Body of pancreas (tissue), 4 donors: ENCODE results near the gene TPRA1. TPM values are rescaled to one million over a fixed set of nuclear protein-coding genes. Genes with fewer than 3 reads are reported as not detected.

ENCODE experiments used
- ATAC-seq: fragments of 150-250 bp; one replicate; pipeline ENCODE4 v1.9.1; 2016
- DNase-seq, 4 donors: peaks; one replicate each; pipeline ENCODE4 v3.0.0-alpha.2; 2019
- H3K27ac ChIP-seq, 4 donors: fragments of 200-600 bp; sonication (generic); 1 replicate in 3 of 4; 2 replicates in 1 of 4; pipeline versions ENCODE4 v1.5.1 to v1.6.1; 2016 to 2019; ENCODE audit warnings: mild to moderate bottlenecking in 1 of 4, mixed read lengths in 1 of 4, moderate library complexity in 1 of 4
- H3K27me3 ChIP-seq, 2 donors: fragments of 200-600 bp; sonication (generic); one replicate each; pipeline ENCODE4 v1.6.0; 2016; ENCODE audit warnings: mild to moderate bottlenecking in 1 of 2
- H3K36me3 ChIP-seq, 2 donors: fragments of 200-600 bp; sonication (generic); replicated peaks in 1 of 2; 2 replicates each; pipeline ENCODE4 v1.5.1; 2016; ENCODE audit warnings: low read depth in 2 of 2; ENCODE audit not compliant: insufficient read depth in 1 of 2
- H3K4me1 ChIP-seq: fragments of 200-600 bp; sonication (generic); one replicate; pipeline ENCODE4 v1.6.0; 2016
- H3K4me3 ChIP-seq, 2 donors: fragments of 200-600 bp; sonication (generic); 1 replicate in 1 of 2; 2 replicates in 1 of 2; pipeline ENCODE4 v1.5.1; 2016 to 2019
- H3K9me3 ChIP-seq, 3 donors: fragments of 200-600 bp; sonication (generic); 1 replicate in 2 of 3; 2 replicates in 1 of 3; pipeline ENCODE4 v1.5.1; 2016
- POLR2A ChIP-seq, 3 donors: fragments of 450-650 bp; IDR thresholded peaks; one replicate each; pipeline ENCODE4 v1.6.1; 2016; ENCODE audit warnings: antibody characterized with exemption in 3 of 3, mild to moderate bottlenecking in 2 of 3
- WGBS, 2 donors: methylation state at CpG; one replicate each; pipeline ENCODE4 v1.1.5; 2017; 5-methylcytosine and 5-hydroxymethylcytosine counted together
- intact Hi-C: fragments of 100-400 bp; cut with DNase I; formaldehyde crosslinking; loops from one replicate; pipeline ENCODE4 v1.15.1; 2023
- total RNA-seq, 2 donors: library from RNA; depleted of rRNA; stranded (reverse); fragments of >200 nt; gene quantifications; one replicate each; pipeline ENCODE4 v1.1.0, GENCODE V29; 2016
- TF ChIP-seq, protein P1 (sequence below), 7 experiments: fragments of 450-650 bp in 4 of 7; fragments of 200-600 bp in 3 of 7; sonication (generic) in 3 of 7; IDR thresholded peaks; one replicate each; pipeline ENCODE4 v1.5.1; 2016 to 2019; ENCODE audit warnings: antibody characterized with exemption in 7 of 7

TPRA1 gene
- total RNA-seq, 2 donors from 2014 or later, result 31.4 to 31.6 TPM

DNA sequence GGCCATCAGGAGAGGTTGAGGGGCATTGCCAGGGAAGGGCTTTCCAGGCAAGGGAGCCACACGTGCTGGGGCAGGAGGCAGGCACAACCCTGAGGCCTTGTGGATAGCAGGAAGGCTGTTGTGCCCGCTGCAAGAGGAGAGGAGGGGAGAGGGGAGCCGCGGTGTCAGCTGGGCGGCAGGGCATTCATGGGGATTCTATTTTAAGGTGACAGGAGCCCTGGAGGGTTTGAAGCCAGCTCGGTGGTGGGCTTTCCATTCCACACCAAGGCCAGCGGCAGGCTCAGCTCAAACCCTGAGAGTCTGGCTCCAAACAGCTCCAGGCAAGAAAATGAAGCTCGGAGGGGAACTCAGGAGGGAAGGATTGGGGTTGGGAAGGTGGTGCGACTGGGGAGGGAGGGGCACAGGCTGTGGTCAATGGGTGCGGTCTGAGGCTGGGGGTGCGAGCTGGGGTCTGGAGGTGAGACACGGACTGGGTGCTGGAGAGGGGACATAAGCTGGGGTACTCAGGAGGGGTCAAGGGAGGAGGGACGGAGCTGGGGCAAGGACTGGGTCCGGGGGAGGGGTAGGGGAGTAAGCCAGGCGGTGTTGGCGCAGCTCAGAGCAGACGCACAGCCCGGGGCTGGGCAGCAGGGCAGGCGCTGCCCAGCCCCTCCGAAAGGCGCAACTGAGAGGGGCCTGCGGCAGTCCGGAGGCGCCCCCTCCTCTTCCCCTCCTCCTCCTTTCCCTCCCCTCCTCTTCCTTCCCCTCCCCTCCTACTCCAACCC, 43.4 kb downstream of the TPRA1 start:
- 33 to 37% methylated on average over 24 of the region's 24 CpGs for WGBS, 2 donors
- H3K4me1 ChIP-seq, result peaks cover 16% of the 10 kb centered on the region
- no peaks in the 10 kb centered on the region for H3K9me3 ChIP-seq
- no peaks in the 10 kb centered on the region for H3K27me3 ChIP-seq
- intact Hi-C loops, result loop anchor here (10.0 kb wide), 1 partner anchor 862 kb away; no protein-coding TSS in a partner anchor
- peak overlapping the region in 1 of 4 donors; percentile 38 for H3K27ac ChIP-seq
- ATAC-seq (no peak), DNase-seq (no peak)
- TF ChIP-seq POLR2A (IDR thresholded peaks at IDR 0.05), result no peak
- TF ChIP-seq, protein P1, sequence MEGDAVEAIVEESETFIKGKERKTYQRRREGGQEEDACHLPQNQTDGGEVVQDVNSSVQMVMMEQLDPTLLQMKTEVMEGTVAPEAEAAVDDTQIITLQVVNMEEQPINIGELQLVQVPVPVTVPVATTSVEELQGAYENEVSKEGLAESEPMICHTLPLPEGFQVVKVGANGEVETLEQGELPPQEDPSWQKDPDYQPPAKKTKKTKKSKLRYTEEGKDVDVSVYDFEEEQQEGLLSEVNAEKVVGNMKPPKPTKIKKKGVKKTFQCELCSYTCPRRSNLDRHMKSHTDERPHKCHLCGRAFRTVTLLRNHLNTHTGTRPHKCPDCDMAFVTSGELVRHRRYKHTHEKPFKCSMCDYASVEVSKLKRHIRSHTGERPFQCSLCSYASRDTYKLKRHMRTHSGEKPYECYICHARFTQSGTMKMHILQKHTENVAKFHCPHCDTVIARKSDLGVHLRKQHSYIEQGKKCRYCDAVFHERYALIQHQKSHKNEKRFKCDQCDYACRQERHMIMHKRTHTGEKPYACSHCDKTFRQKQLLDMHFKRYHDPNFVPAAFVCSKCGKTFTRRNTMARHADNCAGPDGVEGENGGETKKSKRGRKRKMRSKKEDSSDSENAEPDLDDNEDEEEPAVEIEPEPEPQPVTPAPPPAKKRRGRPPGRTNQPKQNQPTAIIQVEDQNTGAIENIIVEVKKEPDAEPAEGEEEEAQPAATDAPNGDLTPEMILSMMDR (IDR thresholded peaks at IDR 0.05), result no peak
- H3K36me3 ChIP-seq, result no peaks in the 10 kb centered on the region
- peak overlapping the region in 1 of 2 donors; percentile 5 for H3K4me3 ChIP-seq

DNA sequence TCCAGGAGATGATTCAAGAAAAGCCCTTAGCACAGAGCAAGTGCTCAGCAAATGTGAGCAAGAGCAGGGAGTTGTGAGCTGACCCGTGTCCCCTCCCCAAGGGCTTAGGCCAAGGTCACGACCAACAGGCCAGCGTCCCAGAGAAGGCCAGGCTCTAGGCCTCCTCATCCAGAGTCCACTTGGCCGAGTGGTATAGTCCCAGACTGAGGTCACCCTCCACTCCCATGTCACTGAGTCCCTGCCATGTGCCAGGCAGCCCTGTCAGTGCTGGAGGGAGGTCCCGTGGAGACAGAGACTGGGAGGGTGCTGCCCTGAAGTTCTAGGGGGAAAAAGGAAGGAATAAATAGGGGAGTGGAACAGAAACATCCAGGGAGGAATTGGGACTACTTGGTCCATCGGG, 44.0 kb downstream of the TPRA1 start:
- no peak overlapping the region for H3K4me3 ChIP-seq
- peaks cover 18% of the 10 kb centered on the region for H3K4me1 ChIP-seq
- intact Hi-C loops, result loop anchor here (10.0 kb wide), 1 partner anchor 862 kb away; no protein-coding TSS in a partner anchor
- H3K36me3 ChIP-seq, result no peaks in the 10 kb centered on the region
- 58 to 74% methylated on average over 4 to 6 of the region's 6 CpGs for WGBS, 2 donors
- H3K27ac ChIP-seq, result no peak overlapping the region
- no peaks in the 10 kb centered on the region for H3K9me3 ChIP-seq
- no peak for ATAC-seq
- H3K27me3 ChIP-seq, result no peaks in the 10 kb centered on the region
- no peak for DNase-seq
- TF ChIP-seq, protein P1 (IDR thresholded peaks at IDR 0.05), result no peak
- TF ChIP-seq POLR2A (IDR thresholded peaks at IDR 0.05), result no peak

DNA sequence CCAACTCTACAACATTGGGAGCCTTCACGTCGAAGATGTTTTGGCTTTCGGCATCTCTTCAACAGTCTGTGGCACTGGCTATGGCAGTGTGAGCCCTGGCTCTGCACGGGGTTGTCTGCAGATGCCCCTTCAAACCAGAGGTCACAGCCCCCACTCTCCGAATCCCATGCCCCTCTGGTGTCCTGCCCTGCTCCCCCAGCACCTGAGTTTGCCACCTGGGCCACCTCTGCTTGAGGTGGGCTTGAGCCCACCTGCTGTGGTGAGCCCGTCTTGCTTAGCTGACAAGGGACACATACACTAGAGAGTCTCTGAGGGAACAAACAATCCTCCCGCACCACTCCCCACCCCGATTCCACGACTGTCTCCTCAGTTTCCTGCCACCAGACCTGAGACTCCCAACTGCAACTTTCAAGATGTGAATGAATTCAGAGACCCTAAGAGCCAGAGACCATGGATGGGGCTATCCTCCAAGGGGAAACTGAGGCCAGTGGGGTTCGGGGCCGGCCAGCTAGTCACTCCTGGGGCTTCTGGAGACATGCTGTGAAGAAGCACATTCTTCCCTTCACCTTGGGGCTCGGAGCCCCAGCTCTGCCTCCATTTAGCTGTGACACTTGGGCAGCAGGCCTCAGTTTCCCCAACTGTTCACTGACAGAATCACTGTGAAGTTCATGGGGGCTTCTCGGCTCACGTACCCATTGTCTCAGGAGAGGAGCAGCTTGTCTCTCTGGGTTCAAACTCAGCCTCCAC, 44.6 kb downstream of the TPRA1 start:
- Histone ChIP-seq H3K9me3 (no peaks in the 10 kb centered on the region), H3K4me3 (no peak overlapping the region), H3K36me3 (no peaks in the 10 kb centered on the region), H3K27ac (no peak overlapping the region), H3K4me1 (peaks cover 18% of the 10 kb centered on the region), H3K27me3 (no peaks in the 10 kb centered on the region)
- intact Hi-C loops, result loop anchor here (10.0 kb wide), 1 partner anchor 861 kb away; no protein-coding TSS in a partner anchor
- DNase-seq (no peak), ATAC-seq (no peak)
- WGBS, 2 donors, result 88 to 90% methylated on average over 14 of the region's 14 CpGs
- TF ChIP-seq, protein P1 (IDR thresholded peaks at IDR 0.05), result no peak
- no peak for TF ChIP-seq POLR2A (IDR thresholded peaks at IDR 0.05)

DNA sequence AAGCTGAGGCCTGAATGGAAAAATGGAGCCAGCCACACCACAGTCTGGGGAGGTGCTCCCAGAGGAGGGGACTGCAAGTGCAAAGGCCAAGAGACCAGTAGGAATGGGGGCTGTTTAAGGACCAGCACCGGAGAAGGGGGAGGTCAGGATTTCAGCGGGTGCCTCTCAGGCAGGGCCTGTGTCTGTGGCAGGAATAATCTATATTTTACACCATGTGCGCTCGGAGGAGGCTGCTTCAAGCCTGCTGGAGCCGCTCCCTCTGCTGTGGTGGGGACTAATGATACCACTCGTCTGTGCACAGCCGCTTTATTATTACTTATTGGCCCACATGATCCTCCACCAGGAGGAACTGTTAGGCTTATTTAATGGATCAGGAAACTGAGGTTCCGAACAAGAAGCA, 45.3 kb downstream of the TPRA1 start:
- ATAC-seq, result no peak
- Histone ChIP-seq H3K36me3 (no peaks in the 10 kb centered on the region), H3K9me3 (no peaks in the 10 kb centered on the region), H3K4me3 (no peak overlapping the region), H3K27ac (no peak overlapping the region), H3K27me3 (no peaks in the 10 kb centered on the region), H3K4me1 (peaks cover 18% of the 10 kb centered on the region)
- no peak for DNase-seq
- 91 to 93% methylated on average over 8 of the region's 8 CpGs for WGBS, 2 donors
- intact Hi-C loops, result loop anchor here (10.0 kb wide), 1 partner anchor 860 kb away; no protein-coding TSS in a partner anchor
- TF ChIP-seq, protein P1 (IDR thresholded peaks at IDR 0.05), result no peak
- TF ChIP-seq POLR2A (IDR thresholded peaks at IDR 0.05), result no peak
